K562 (cell line): ENCODE measurements around the gene CD93. TPM values are rescaled to one million over a fixed set of nuclear protein-coding genes. Genes with fewer than 3 reads are reported as not detected.

Source experiments
- ATAC-seq: fragments of 200-7000 bp; cut with Tn5 transposase; 3 replicates; pipeline ENCODE4 v1.9.1; 2020; ENCODE audit warnings: moderate library complexity
- BruUV-seq: library from RNA; stranded (reverse); fragments of 400-500 nt; replicated peaks from 2 replicates; lab custom pipeline; 2021; lab: Mats Ljungman, UMichigan
- CTCF ChIA-PET: fragments of 300-600 bp; formaldehyde crosslinking; extraction: SDS; loops from one replicate; lab custom pipeline; 2021; ENCODE audit warnings: low intra/inter-chr PET ratio; lab: Yijun Ruan, JAX
- POLR2A ChIA-PET: fragments of 300-600, 350-650 bp; sonication (Branson Sonifier 250); formaldehyde crosslinking; extraction: SDS; loops from one replicate; lab custom pipeline; 2021; ENCODE audit warnings: antibody characterized with exemption, inconsistent platforms; lab: Yijun Ruan, JAX
- DNase-seq, 4 experiments: peaks; one replicate each; pipeline versions ENCODE4 v3.0.0 to v3.0.0-alpha.2; 2011 to 2018; ENCODE audit warnings: low spot score in 3 of 4, mixed read lengths in 3 of 4; ENCODE audit errors: extremely low read depth in 1 of 4
- FAIRE-seq: peaks from 2 replicates; lab custom pipeline; 2011; peaks lifted over from hg19 to GRCh38; lab: Jason Lieb, UNC
- H2AFZ ChIP-seq: 2 replicates; pipeline ENCODE4 v1.6.0; 2011; ENCODE audit warnings: low read depth, low read length, control low read depth, inconsistent platforms
- H3K27ac ChIP-seq: fragments of 200-600 bp; 3 replicates; pipeline ENCODE4 v1.8.0; 2011; ENCODE audit warnings: low read depth, mild to moderate bottlenecking, control low read depth, inconsistent platforms, low read length, moderate library complexity, mixed read lengths; ENCODE audit errors: extremely low read depth
- H3K27me3 ChIP-seq, 2 experiments: fragments of 300-600 bp in 1 of 2; 2 replicates in 1 of 2; 3 replicates in 1 of 2; pipeline versions ENCODE4 v1.6.0 to v1.8.0; 2011; ENCODE audit warnings: inconsistent platforms in 2 of 2, low read length in 2 of 2, mild to moderate bottlenecking in 1 of 2, mixed read lengths in 1 of 2, moderate library complexity in 1 of 2; ENCODE audit not compliant: control insufficient read depth in 2 of 2, insufficient read depth in 2 of 2
- H3K36me3 ChIP-seq: fragments of 300-600 bp; 3 replicates; pipeline ENCODE4 v1.8.0; 2011; ENCODE audit warnings: mild to moderate bottlenecking, low read length, inconsistent platforms; ENCODE audit not compliant: control insufficient read depth, insufficient read depth
- H3K4me1 ChIP-seq, 2 experiments: fragments of 200-600 bp in 1 of 2; replicated peaks in 1 of 2; 2 replicates in 1 of 2; 3 replicates in 1 of 2; pipeline versions ENCODE4 v1.5.1 to v1.8.0; 2011; ENCODE audit warnings: inconsistent platforms in 2 of 2, low read length in 2 of 2, mild to moderate bottlenecking in 1 of 2, mixed read lengths in 1 of 2, moderate library complexity in 1 of 2; ENCODE audit not compliant: control insufficient read depth in 2 of 2, insufficient read depth in 2 of 2
- H3K4me2 ChIP-seq: 2 replicates; pipeline ENCODE4 v1.6.1; 2011; ENCODE audit warnings: low read length, control low read depth, inconsistent platforms, mixed read lengths; ENCODE audit not compliant: insufficient read depth
- H3K4me3 ChIP-seq: fragments of 200-600 bp; sonication (generic), shearing (Covaris generic); 2 replicates; pipeline ENCODE4 v1.5.1; 2016; ENCODE audit warnings: control low read depth, inconsistent platforms
- H3K79me2 ChIP-seq: fragments of 200-600 bp; 3 replicates; pipeline ENCODE4 v1.8.0; 2011; ENCODE audit warnings: low read length, inconsistent platforms; ENCODE audit not compliant: control insufficient read depth, insufficient read depth
- H3K9ac ChIP-seq, 2 experiments: 2 replicates each; pipeline versions ENCODE4 v1.6.0 to v1.6.1; 2011; ENCODE audit warnings: low read depth in 2 of 2, low read length in 2 of 2, control low read depth in 1 of 2, inconsistent platforms in 1 of 2, mild to moderate bottlenecking in 1 of 2, mixed read lengths in 1 of 2; ENCODE audit not compliant: insufficient read depth in 1 of 2
- H3K9me1 ChIP-seq: one replicate; pipeline ENCODE4 v1.6.0; 2011; ENCODE audit warnings: inconsistent platforms, mild to moderate bottlenecking, low read length, moderate library complexity; ENCODE audit not compliant: control insufficient read depth, insufficient read depth
- H3K9me3 ChIP-seq: replicated peaks from 2 replicates; pipeline ENCODE4 v1.5.1; 2011; ENCODE audit warnings: low read depth, low read length, inconsistent platforms; ENCODE audit not compliant: control insufficient read depth, insufficient read depth
- H4K20me1 ChIP-seq: replicated peaks from 2 replicates; pipeline ENCODE4 v1.6.1; 2011; ENCODE audit warnings: low read length, inconsistent platforms, mixed read lengths; ENCODE audit not compliant: control insufficient read depth, insufficient read depth
- ATF1 ChIP-seq, 2 experiments: fragments of 450-650 bp in 1 of 2; IDR thresholded peaks; 2 replicates each; pipeline ENCODE4 v1.6.1; 2016; ENCODE audit warnings: missing compliant biosample characterization in 1 of 2, missing genetic modification characterization in 1 of 2
- BRCA1 ChIP-seq, 2 experiments: fragments of 450-650 bp in 1 of 2; sonication (generic) in 1 of 2; formaldehyde crosslinking in 1 of 2; IDR thresholded peaks; 2 replicates each; pipeline versions ENCODE4 v1.5.0 to v1.6.1; 2017 to 2020; ENCODE audit warnings: mild to moderate bottlenecking in 1 of 2, missing genetic modification reagents in 1 of 2
- HSF4 ChIP-seq: fragments of 250-450 bp; sonication (Bioruptor Pico); IDR thresholded peaks from 2 replicates; pipeline ENCODE4 v2.1.2; 2022; ENCODE audit warnings: mild to moderate bottlenecking, moderate library complexity, borderline replicate concordance
- SNIP1 ChIP-seq: fragments of 450-650 bp; IDR thresholded peaks from 2 replicates; pipeline ENCODE4 v1.7.1; 2017; ENCODE audit warnings: low read depth, mild to moderate bottlenecking
- WGBS: fragments of 100-300 bp; shearing (Covaris generic); methylation state at CpG from one replicate; pipeline ENCODE4 v1.1.6; 2016; ENCODE audit warnings: low coverage, mixed read lengths; ENCODE audit not compliant: insufficient coverage; ENCODE audit errors: missing lambda C conversion rate; 5-methylcytosine and 5-hydroxymethylcytosine counted together
- in situ Hi-C: fragments of 300-500 bp; cut with MboI; formaldehyde crosslinking; loops from 4 replicates; pipeline ENCODE4 v1.15.0; 2018; ENCODE audit warnings: inconsistent platforms, mixed read lengths
- intact Hi-C: fragments of 100-400 bp; cut with micrococcal nuclease; formaldehyde crosslinking; loops from 2 replicates; pipeline ENCODE4 v1.14.2; 2022
- polyA plus RNA-seq, 8 experiments: library from polyadenylated mRNA; depleted of rRNA in 4 of 8; stranded (reverse) in 5 of 8; unstranded in 3 of 8; fragments of >200 nt; fragmentation: Nextera tagmentation in 2 of 8; fragmentation: Illumina TruSeq in 1 of 8; extraction: Ambion mirVana in 2 of 8; extraction: Trizol in 1 of 8; gene quantifications; 2 replicates each; pipeline versions ENCODE4 v1.2.1 to v1.2.3, GENCODE V29; 2011 to 2014; ENCODE audit warnings: inconsistent platforms in 1 of 8, missing spikeins in 1 of 8
- total RNA-seq, 7 experiments: library from RNA; depleted of rRNA in 6 of 7; stranded (reverse); fragments of >200 nt in 6 of 7; fragmentation: Illumina TruSeq in 2 of 7; extraction: Trizol in 2 of 7; gene quantifications; 2 replicates each; pipeline versions ENCODE4 v1.2.1 to v1.2.3, GENCODE V29; 2011 to 2021; ENCODE audit warnings: low replicate concordance in 1 of 7
- TF ChIP-seq, protein P1 (sequence below): sonication (generic); formaldehyde crosslinking; IDR thresholded peaks from 2 replicates; pipeline ENCODE4 v1.8.1; 2023; ENCODE audit warnings: mild to moderate bottlenecking, missing genetic modification reagents
- TF ChIP-seq, protein P2 (sequence below): fragments of 250-450 bp; sonication (Bioruptor Pico); IDR thresholded peaks from 2 replicates; pipeline ENCODE4 v1.5.0; 2020; ENCODE audit warnings: mild to moderate bottlenecking

The CD93 gene
- total and polyA plus RNA-seq, 9 of the 15 experiments (the other 6 are each of a cell fraction or from before 2014, with no cell fraction given) = 0.03 to 0.20 (median 0.05) TPM

DNA sequence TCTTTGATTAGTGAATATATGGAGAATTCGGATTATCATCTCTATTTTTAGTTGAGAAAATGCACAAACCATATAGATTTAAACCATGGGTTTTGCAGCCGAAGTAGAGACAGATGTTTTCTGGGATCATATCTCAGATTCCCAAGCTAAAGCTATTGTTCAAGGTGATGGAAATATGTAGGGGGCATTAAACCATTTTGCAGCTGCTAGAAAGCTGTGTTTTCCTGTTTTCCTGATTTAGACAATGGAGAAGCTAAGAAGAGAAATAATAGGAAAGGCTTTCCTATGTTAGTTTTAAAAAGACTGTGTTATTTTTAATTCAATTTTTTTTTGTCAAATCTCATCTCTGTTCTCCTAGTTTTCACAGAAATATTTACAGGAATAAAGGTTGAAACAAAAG is 6.2 kb downstream of the CD93 start:
- ChIA-PET POLR2A (interaction anchor here (1.1 kb wide), 1 partner anchor 232 kb away, joined by 3 read pairs; no protein-coding TSS in a partner anchor), CTCF (no interaction called here)
- TF ChIP-seq ATF1 (CRISPR knock-in tag; IDR thresholded peaks at IDR 0.05) = no peak
- no peak for TF ChIP-seq ATF1 (tag; IDR thresholded peaks at IDR 0.05)
- TF ChIP-seq HSF4 (CRISPR knock-in tag) = no peak
- TF ChIP-seq SNIP1 = no peak
- TF ChIP-seq, protein P1, sequence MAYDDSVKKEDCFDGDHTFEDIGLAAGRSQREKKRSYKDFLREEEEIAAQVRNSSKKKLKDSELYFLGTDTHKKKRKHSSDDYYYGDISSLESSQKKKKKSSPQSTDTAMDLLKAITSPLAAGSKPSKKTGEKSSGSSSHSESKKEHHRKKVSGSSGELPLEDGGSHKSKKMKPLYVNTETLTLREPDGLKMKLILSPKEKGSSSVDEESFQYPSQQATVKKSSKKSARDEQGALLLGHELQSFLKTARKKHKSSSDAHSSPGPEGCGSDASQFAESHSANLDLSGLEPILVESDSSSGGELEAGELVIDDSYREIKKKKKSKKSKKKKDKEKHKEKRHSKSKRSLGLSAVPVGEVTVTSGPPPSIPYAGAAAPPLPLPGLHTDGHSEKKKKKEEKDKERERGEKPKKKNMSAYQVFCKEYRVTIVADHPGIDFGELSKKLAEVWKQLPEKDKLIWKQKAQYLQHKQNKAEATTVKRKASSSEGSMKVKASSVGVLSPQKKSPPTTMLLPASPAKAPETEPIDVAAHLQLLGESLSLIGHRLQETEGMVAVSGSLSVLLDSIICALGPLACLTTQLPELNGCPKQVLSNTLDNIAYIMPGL (CRISPR knock-in tag) = no peak
- TF ChIP-seq, protein P2, sequence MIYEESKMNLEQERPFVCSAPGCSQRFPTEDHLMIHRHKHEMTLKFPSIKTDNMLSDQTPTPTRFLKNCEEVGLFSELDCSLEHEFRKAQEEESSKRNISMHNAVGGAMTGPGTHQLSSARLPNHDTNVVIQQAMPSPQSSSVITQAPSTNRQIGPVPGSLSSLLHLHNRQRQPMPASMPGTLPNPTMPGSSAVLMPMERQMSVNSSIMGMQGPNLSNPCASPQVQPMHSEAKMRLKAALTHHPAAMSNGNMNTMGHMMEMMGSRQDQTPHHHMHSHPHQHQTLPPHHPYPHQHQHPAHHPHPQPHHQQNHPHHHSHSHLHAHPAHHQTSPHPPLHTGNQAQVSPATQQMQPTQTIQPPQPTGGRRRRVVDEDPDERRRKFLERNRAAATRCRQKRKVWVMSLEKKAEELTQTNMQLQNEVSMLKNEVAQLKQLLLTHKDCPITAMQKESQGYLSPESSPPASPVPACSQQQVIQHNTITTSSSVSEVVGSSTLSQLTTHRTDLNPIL (CRISPR knock-in tag) = no peak
- TF ChIP-seq BRCA1 (IDR thresholded peaks at IDR 0.05) = no peak
- TF ChIP-seq BRCA1 (CRISPR knock-in tag; IDR thresholded peaks at IDR 0.05) = no peak
- peaks cover 2 to 13% of the 10 kb centered on the region in 2 experiments; a peak in 3 of 5 replicates for H3K4me1 ChIP-seq
- no peak overlapping the region for H3K4me2 ChIP-seq
- H4K20me1 ChIP-seq = no peaks in the 10 kb centered on the region
- no peaks in the 10 kb centered on the region for H3K27me3 ChIP-seq
- no peak overlapping the region for H2AFZ ChIP-seq
- WGBS = 15% methylated on average over 2 of the region's 2 CpGs
- H3K9me3 ChIP-seq = no peaks in the 10 kb centered on the region
- no peaks in the 10 kb centered on the region for H3K79me2 ChIP-seq
- H3K4me3 ChIP-seq = no peak overlapping the region
- ATAC-seq (no peak), DNase-seq (no peak), FAIRE-seq (no peak)
- no TSS peak for BruUV-seq
- in situ Hi-C loops = no loop called here
- intact Hi-C loops = no loop called here
- H3K9me1 ChIP-seq = no peaks in the 10 kb centered on the region
- no peaks in the 10 kb centered on the region for H3K36me3 ChIP-seq
- no peak overlapping the region for H3K9ac ChIP-seq
- H3K27ac ChIP-seq = no peak overlapping the region
